Mesendoderm (in vitro differentiated cells): ENCODE results near the gene MMP23B.

Source experiments
- DNase-seq: peaks from one replicate; pipeline ENCODE4 v3.0.0; 2013
- H2AK5ac ChIP-seq: 2 replicates; pipeline ENCODE4 v1.6.1; 2013; ENCODE audit warnings: low read length, inconsistent platforms
- H2BK120ac ChIP-seq: 2 replicates; pipeline ENCODE4 v1.6.1; 2013; ENCODE audit warnings: low read depth, mild to moderate bottlenecking, low read length, moderate library complexity, mixed read lengths
- H2BK15ac ChIP-seq: replicated peaks from 2 replicates; pipeline ENCODE4 v1.6.1; 2013; ENCODE audit warnings: low read depth, mild to moderate bottlenecking, moderate library complexity
- H2BK5ac ChIP-seq: 2 replicates; pipeline ENCODE4 v1.6.1; 2013; ENCODE audit warnings: low read length, inconsistent platforms
- H3K18ac ChIP-seq: 2 replicates; pipeline ENCODE4 v1.6.1; 2013; ENCODE audit warnings: mild to moderate bottlenecking, low read length, mixed read lengths
- H3K23ac ChIP-seq: one replicate; pipeline ENCODE4 v1.6.1; 2013; ENCODE audit warnings: low read length
- H3K27ac ChIP-seq: 2 replicates; pipeline ENCODE4 v1.5.1; 2013; ENCODE audit warnings: low read depth, mild to moderate bottlenecking, inconsistent platforms, low read length, moderate library complexity
- H3K27me3 ChIP-seq: 2 replicates; pipeline ENCODE4 v1.6.1; 2013; ENCODE audit warnings: low read length, control low read depth, mild to moderate bottlenecking, inconsistent platforms; ENCODE audit not compliant: insufficient read depth, poor library complexity
- H3K36me3 ChIP-seq: 2 replicates; pipeline ENCODE4 v1.6.1; 2013; ENCODE audit warnings: low read length, inconsistent platforms; ENCODE audit not compliant: control insufficient read depth, insufficient read depth
- H3K4ac ChIP-seq: one replicate; pipeline ENCODE4 v1.6.1; 2013; ENCODE audit warnings: low read depth, mild to moderate bottlenecking, low read length, moderate library complexity
- H3K4me1 ChIP-seq: 2 replicates; pipeline ENCODE4 v1.6.1; 2013; ENCODE audit warnings: low read depth, low read length, inconsistent platforms; ENCODE audit not compliant: control insufficient read depth
- H3K4me2 ChIP-seq: 2 replicates; pipeline ENCODE4 v1.6.1; 2013; ENCODE audit warnings: low read length
- H3K4me3 ChIP-seq: 2 replicates; pipeline ENCODE4 v1.5.1; 2013; ENCODE audit warnings: mild to moderate bottlenecking, low read length
- H3K56ac ChIP-seq: one replicate; pipeline ENCODE4 v1.6.1; 2013; ENCODE audit warnings: low read length
- H3K79me1 ChIP-seq: 2 replicates; pipeline ENCODE4 v1.6.1; 2013; ENCODE audit warnings: low read length, inconsistent platforms
- H3K79me2 ChIP-seq: 2 replicates; pipeline ENCODE4 v1.6.1; 2013; ENCODE audit warnings: mild to moderate bottlenecking, low read length; ENCODE audit not compliant: control insufficient read depth, insufficient read depth
- H3K9ac ChIP-seq: 2 replicates; pipeline ENCODE4 v1.6.1; 2013; ENCODE audit warnings: low read length, inconsistent platforms
- H4K5ac ChIP-seq: one replicate; pipeline ENCODE4 v1.6.1; 2013; ENCODE audit warnings: low read length
- H4K8ac ChIP-seq: one replicate; pipeline ENCODE4 v1.6.1; 2013; ENCODE audit warnings: low read depth, mild to moderate bottlenecking, control low read depth, low read length, moderate library complexity
- WGBS: extraction: QIAGEN DNeasy Blood & Tissue Kit; methylation state at CpG from one replicate; pipeline ENCODE4 v1.1.7; 2013; ENCODE audit warnings: low lambda C conversion rate, missing lambda C conversion rate; ENCODE audit not compliant: insufficient coverage; ENCODE audit errors: extremely low coverage; 5-methylcytosine and 5-hydroxymethylcytosine counted together

Gene MMP23B

DNA sequence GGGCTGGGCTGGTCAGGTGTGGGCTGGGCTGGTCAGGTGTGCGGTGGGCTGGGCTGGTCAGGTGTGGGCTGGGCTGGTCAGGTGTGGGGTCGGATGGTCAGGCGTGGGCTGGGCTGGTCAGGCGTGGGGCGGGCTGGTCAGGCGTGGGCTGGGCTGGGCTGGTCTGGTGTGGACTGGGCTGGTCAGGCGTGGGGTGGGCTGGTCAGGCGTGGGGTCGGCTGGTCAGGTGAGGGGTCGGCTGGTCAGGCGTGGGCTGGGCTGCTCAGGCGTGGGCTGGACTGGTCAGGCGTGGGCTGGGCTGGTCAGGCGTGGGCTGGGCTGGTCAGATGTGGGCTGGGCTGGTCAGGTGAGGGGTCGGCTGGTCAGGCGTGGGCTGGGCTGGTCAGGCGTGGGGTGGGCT, 26.2 kb upstream of the MMP23B start:
- Histone ChIP-seq H4K5ac (no peak overlapping the region), H3K4me2 (no peak overlapping the region), H3K36me3 (no peaks in the 10 kb centered on the region), H3K18ac (no peak overlapping the region), H3K79me2 (no peaks in the 10 kb centered on the region), H3K9ac (no peak overlapping the region), H3K79me1 (no peaks in the 10 kb centered on the region), H3K4me3 (no peak overlapping the region), H3K27ac (no peak overlapping the region), H2BK15ac (no peak overlapping the region), H4K8ac (no peak overlapping the region), H2BK120ac (no peak overlapping the region), H2BK5ac (no peak overlapping the region), H3K4ac (no peak overlapping the region), H3K4me1 (no peaks in the 10 kb centered on the region), H3K27me3 (no peaks in the 10 kb centered on the region), H3K23ac (no peak overlapping the region), H2AK5ac (no peak overlapping the region), H3K56ac (no peak overlapping the region)
- no CpG with 5 or more reads among the region's 17 CpGs for WGBS
- no peak for DNase-seq

DNA sequence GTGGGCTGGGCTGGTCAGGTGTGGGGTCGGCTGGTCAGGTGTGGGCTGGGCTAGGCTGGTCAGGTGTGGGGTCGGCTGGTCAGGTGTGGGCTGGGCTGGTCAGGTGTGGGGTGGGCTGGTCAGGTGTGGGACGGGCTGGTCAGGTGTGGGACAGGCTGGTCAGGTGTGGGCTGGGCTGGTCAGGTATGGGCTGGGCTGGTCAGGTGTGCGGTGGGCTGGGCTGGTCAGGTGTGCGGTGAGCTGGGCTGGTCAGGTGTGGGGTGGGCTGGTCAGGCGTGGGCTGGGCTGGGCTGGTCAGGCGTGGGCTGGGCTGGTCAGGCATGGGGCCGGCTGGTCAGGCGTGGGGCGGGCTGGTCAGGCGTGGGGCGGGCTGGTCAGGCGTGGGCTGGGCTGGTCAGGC, 25.7 kb upstream of the MMP23B start:
- no peaks in the 10 kb centered on the region for H3K79me2 ChIP-seq
- no peak overlapping the region for H2BK120ac ChIP-seq
- no peak overlapping the region for H4K5ac ChIP-seq
- no peak overlapping the region for H3K56ac ChIP-seq
- H3K4ac ChIP-seq: no peak overlapping the region
- H2BK15ac ChIP-seq: no peak overlapping the region
- no peak overlapping the region for H3K4me3 ChIP-seq
- H3K79me1 ChIP-seq: no peaks in the 10 kb centered on the region
- no CpG with 5 or more reads among the region's 13 CpGs for WGBS
- no peak overlapping the region for H3K9ac ChIP-seq
- H3K27ac ChIP-seq: no peak overlapping the region
- H3K36me3 ChIP-seq: no peaks in the 10 kb centered on the region
- H4K8ac ChIP-seq: no peak overlapping the region
- no peaks in the 10 kb centered on the region for H3K27me3 ChIP-seq
- H2AK5ac ChIP-seq: no peak overlapping the region
- H2BK5ac ChIP-seq: no peak overlapping the region
- no peak overlapping the region for H3K18ac ChIP-seq
- H3K4me2 ChIP-seq: no peak overlapping the region
- H3K23ac ChIP-seq: no peak overlapping the region
- DNase-seq: no peak
- no peaks in the 10 kb centered on the region for H3K4me1 ChIP-seq

DNA sequence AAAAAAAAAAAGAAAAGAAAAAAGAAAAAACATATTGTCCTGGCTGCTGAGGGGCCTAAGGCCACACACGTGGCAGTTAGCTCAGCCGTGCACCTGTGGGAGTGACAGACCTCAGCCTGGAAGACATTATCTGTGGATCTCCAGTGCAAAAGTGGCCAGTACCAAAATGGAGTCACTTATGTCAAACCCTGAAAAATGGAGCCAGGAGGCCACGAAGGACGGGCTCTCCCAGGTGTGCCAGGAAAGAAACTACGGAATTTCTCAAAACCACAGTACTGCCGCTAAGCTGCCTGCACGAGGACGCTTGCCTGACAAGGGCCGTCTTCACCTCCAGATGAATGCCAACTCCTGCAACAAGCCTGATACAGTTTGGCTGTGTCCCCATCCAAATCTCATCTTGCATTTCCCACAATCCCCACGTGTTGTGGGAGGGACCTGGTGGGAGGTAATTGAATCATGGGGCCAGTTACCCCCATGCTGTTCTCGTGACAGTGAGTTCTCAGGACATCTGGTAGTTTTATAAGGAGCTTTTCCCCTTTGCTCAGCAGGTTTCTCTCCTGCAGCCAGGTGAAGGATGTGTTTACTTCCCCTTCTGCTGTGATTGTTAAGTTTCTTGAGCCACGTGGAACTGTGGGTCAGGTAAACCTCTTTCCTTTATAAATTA, 22.0 kb upstream of the MMP23B start:
- Histone ChIP-seq H2BK15ac (no peak overlapping the region), H3K56ac (no peak overlapping the region), H3K79me1 (peaks cover 8% of the 10 kb centered on the region), H2AK5ac (no peak overlapping the region), H3K23ac (no peak overlapping the region), H2BK5ac (no peak overlapping the region), H3K36me3 (no peaks in the 10 kb centered on the region), H4K5ac (no peak overlapping the region), H4K8ac (no peak overlapping the region), H3K4ac (no peak overlapping the region), H3K27ac (no peak overlapping the region), H3K4me3 (no peak overlapping the region), H2BK120ac (no peak overlapping the region), H3K4me1 (peaks cover 7% of the 10 kb centered on the region), H3K9ac (no peak overlapping the region), H3K79me2 (peaks cover 4% of the 10 kb centered on the region), H3K18ac (no peak overlapping the region), H3K4me2 (no peak overlapping the region), H3K27me3 (no peaks in the 10 kb centered on the region)
- WGBS: no CpG with 5 or more reads among the region's 12 CpGs
- no peak for DNase-seq

DNA sequence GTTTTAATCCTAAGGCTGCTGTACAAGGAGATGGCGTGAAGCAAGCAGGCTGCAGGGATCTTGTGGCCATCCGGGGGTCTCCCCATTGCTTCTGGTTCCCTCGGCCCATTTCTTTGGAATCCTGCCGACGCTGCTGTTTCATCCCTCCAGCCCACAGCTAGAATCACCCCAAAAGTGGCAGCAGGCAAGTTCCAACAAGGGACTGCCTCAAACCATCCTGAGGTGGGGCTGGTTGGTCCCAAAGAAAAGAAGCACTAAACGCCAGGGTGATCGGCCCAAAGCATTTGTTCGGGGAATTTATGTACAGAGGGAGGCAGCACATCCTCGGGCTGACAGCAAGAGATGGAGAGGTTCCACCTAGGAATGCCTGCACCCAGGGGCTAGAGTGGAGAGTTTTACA, 21.2 kb upstream of the MMP23B start:
- Histone ChIP-seq H2BK15ac (no peak overlapping the region), H3K79me2 (peaks cover 4% of the 10 kb centered on the region), H3K4me2 (no peak overlapping the region), H3K4me1 (peaks cover 7% of the 10 kb centered on the region), H3K56ac (no peak overlapping the region), H3K27me3 (no peaks in the 10 kb centered on the region), H2AK5ac (no peak overlapping the region), H4K5ac (no peak overlapping the region), H3K18ac (no peak overlapping the region), H3K36me3 (no peaks in the 10 kb centered on the region), H2BK120ac (no peak overlapping the region), H3K27ac (no peak overlapping the region), H3K4me3 (no peak overlapping the region), H3K4ac (no peak overlapping the region), H2BK5ac (no peak overlapping the region), H4K8ac (no peak overlapping the region), H3K23ac (no peak overlapping the region), H3K79me1 (peaks cover 8% of the 10 kb centered on the region), H3K9ac (no peak overlapping the region)
- DNase-seq: no peak
- WGBS: no CpG with 5 or more reads among the region's 9 CpGs

DNA sequence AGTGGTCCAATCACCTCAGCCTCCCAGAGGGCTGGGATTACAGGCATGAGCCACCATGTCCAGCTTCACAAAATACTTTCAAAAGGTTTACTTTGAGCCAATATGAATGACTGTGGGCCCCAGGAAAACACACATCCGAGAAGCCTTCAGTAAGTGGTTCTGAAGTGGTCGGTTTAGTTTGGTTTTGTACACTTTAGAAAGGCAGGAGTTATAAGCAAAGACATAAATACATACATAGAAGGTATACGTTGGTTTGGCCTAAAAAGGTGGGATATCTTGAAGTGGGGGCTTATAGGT, 19.9 kb upstream of the MMP23B start:
- no peak overlapping the region for H3K18ac ChIP-seq
- H3K4me1 ChIP-seq: peaks cover 7% of the 10 kb centered on the region
- no peak overlapping the region for H2BK120ac ChIP-seq
- H2BK5ac ChIP-seq: no peak overlapping the region
- H3K4ac ChIP-seq: no peak overlapping the region
- no peaks in the 10 kb centered on the region for H3K36me3 ChIP-seq
- no peak overlapping the region for H3K4me3 ChIP-seq
- WGBS: no CpG with 5 or more reads among the region's 3 CpGs
- H3K4me2 ChIP-seq: no peak overlapping the region
- no peak overlapping the region for H3K23ac ChIP-seq
- H4K5ac ChIP-seq: no peak overlapping the region
- no peak overlapping the region for H3K27ac ChIP-seq
- no peak overlapping the region for H2BK15ac ChIP-seq
- H3K79me1 ChIP-seq: peaks cover 8% of the 10 kb centered on the region
- no peak overlapping the region for H4K8ac ChIP-seq
- no peak for DNase-seq
- H2AK5ac ChIP-seq: no peak overlapping the region
- H3K27me3 ChIP-seq: no peaks in the 10 kb centered on the region
- H3K9ac ChIP-seq: no peak overlapping the region
- no peak overlapping the region for H3K56ac ChIP-seq
- peaks cover 4% of the 10 kb centered on the region for H3K79me2 ChIP-seq

DNA sequence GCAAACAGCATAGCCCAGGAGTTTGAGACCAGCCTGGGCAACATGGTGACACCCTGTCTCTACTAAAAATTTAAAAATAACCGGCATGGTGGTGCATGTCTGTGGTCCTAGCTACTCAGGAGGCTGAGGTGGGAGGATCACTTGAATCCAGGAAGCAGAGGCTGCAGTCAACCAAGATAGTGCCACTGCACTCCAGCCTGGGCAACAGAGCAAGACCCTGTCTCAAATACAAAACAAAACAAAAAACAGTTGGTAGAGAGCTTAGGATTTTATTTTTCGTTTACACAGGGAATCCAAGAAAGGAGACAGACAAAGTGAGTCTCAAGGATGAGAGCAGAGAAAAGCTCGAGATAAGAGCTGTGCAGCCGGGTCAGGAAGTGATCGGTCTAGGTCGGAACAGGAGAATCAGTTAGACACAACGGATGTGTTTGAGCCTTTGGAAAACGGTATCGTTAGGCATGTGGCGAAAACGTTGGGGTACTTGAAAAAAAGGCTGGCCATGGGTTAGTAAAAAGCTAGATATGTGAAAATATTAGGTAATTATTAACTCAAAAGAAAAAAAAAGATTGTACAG, 18.4 kb upstream of the MMP23B start:
- Histone ChIP-seq H3K23ac (no peak overlapping the region), H3K18ac (no peak overlapping the region), H3K56ac (no peak overlapping the region), H2BK5ac (no peak overlapping the region), H3K79me1 (peaks cover 8% of the 10 kb centered on the region), H4K8ac (no peak overlapping the region), H4K5ac (no peak overlapping the region), H2BK15ac (no peak overlapping the region), H3K4me3 (no peak overlapping the region), H2BK120ac (no peak overlapping the region), H3K27ac (no peak overlapping the region), H3K4me1 (peaks cover 7% of the 10 kb centered on the region), H3K9ac (no peak overlapping the region), H3K4me2 (no peak overlapping the region), H3K36me3 (no peaks in the 10 kb centered on the region), H3K4ac (no peak overlapping the region), H3K27me3 (no peaks in the 10 kb centered on the region), H3K79me2 (peaks cover 4% of the 10 kb centered on the region), H2AK5ac (no peak overlapping the region)
- DNase-seq: no peak
- no CpG with 5 or more reads among the region's 11 CpGs for WGBS
